HG03457 (cell line): ENCODE results near the gene NR2E3.

Experiments used
- ATAC-seq: cut with Tn5 transposase; IDR thresholded peaks from one replicate; pipeline ENCODE4 v1.9.1; 2021; ENCODE audit warnings: moderate number of reproducible peaks; ENCODE audit not compliant: unreplicated experiment

The NR2E3 gene

GRCh38 chr15:71810256-71811035 lies at the start of gene NR2E3:
Gene NR2E3 (plus strand): TSS chr15:71810554. CDS start chr15:71810744, 190 bp downstream.
- ATAC-seq: no peak

GRCh38 chr15:71760852-71761251 lies 49.5 kb upstream of the NR2E3 start:
- ATAC-seq: no peak

GRCh38 chr15:71761649-71762048 lies 48.7 kb upstream of the NR2E3 start:
- ATAC-seq: no peak

GRCh38 chr15:71768184-71768583 lies 42.2 kb upstream of the NR2E3 start:
- ATAC-seq: no peak

- no peak for ATAC-seq
Measured at GRCh38 chr15:71773206-71773859, 37.0 kb upstream of the NR2E3 start.

- no peak for ATAC-seq
Measured at GRCh38 chr15:71775856-71776255, 34.5 kb upstream of the NR2E3 start.

- no peak for ATAC-seq
Measured at GRCh38 chr15:71776304-71776703, 34.0 kb upstream of the NR2E3 start.

GRCh38 chr15:71777216-71777943 lies 33.0 kb upstream of the NR2E3 start:
- no peak for ATAC-seq

GRCh38 chr15:71779073-71779797 lies 31.1 kb upstream of the NR2E3 start:
- no peak for ATAC-seq

- no peak for ATAC-seq
Measured at GRCh38 chr15:71780115-71780976, 30.0 kb upstream of the NR2E3 start.

- no peak for ATAC-seq
Measured at GRCh38 chr15:71781179-71781964, 29.0 kb upstream of the NR2E3 start.

GRCh38 chr15:71781965-71782265 lies 28.4 kb upstream of the NR2E3 start:
- no peak for ATAC-seq

GRCh38 chr15:71782422-71783165 lies 27.8 kb upstream of the NR2E3 start:
- no peak for ATAC-seq

GRCh38 chr15:71784719-71785118 lies 25.6 kb upstream of the NR2E3 start:
- ATAC-seq: no peak

GRCh38 chr15:71785996-71786395 lies 24.4 kb upstream of the NR2E3 start:
- no peak for ATAC-seq

GRCh38 chr15:71786673-71787072 lies 23.7 kb upstream of the NR2E3 start:
- ATAC-seq: no peak

GRCh38 chr15:71788646-71789579 lies 21.4 kb upstream of the NR2E3 start:
- no peak for ATAC-seq

GRCh38 chr15:71789616-71790015 lies 20.7 kb upstream of the NR2E3 start:
- ATAC-seq: no peak
